AG04450 (cell line): ENCODE results near the gene CCDC184. TPM values are rescaled to one million over a fixed set of nuclear protein-coding genes. Genes with fewer than 3 reads are reported as not detected.

ENCODE experiments used
- CTCF ChIA-PET: fragments of 300-600, 350-600 bp; formaldehyde crosslinking; extraction: SDS; loops from one replicate; lab custom pipeline; 2022; ENCODE audit warnings: antibody characterized with exemption, inconsistent platforms; lab: Charles Lee
- POLR2A ChIA-PET: fragments of 350-600 bp; formaldehyde crosslinking; extraction: SDS; loops from one replicate; lab custom pipeline; 2021; ENCODE audit warnings: antibody characterized with exemption, inconsistent platforms; lab: Yijun Ruan, JAX
- DNase-seq: peaks from one replicate; pipeline ENCODE4 v3.0.0-alpha.2; 2011; ENCODE audit warnings: low read depth, low spot score
- H3K27ac ChIP-seq: one replicate; pipeline ENCODE4 v1.5.1; 2012; ENCODE audit warnings: low read depth, low read length, control low read depth
- H3K27me3 ChIP-seq: one replicate; pipeline ENCODE4 v1.6.0; 2012; ENCODE audit warnings: low read length; ENCODE audit not compliant: control insufficient read depth, insufficient read depth
- H3K4me3 ChIP-seq: 2 replicates; pipeline ENCODE4 v1.5.1; 2011; ENCODE audit warnings: mild to moderate bottlenecking, low read depth, low read length, control low read depth
- H3K9me3 ChIP-seq: 2 replicates; pipeline ENCODE4 v1.5.1; 2012; ENCODE audit warnings: low read length; ENCODE audit not compliant: control insufficient read depth, insufficient read depth
- polyA plus RNA-seq: library from polyadenylated mRNA; depleted of rRNA; stranded (reverse); fragments of >200 nt; gene quantifications from 2 replicates; pipeline ENCODE4 v1.2.3, GENCODE V29; 2011
- TF ChIP-seq, protein P1 (sequence below): IDR thresholded peaks from 2 replicates; pipeline ENCODE4 v1.5.1; 2011; ENCODE audit warnings: low read depth, low read length, control low read depth, inconsistent platforms

Gene CCDC184
- polyA plus RNA-seq, 1 experiment: 0.24 TPM

GRCh38 chr12:48183876-48184548 lies 568 bp downstream of the CCDC184 start:
- no peak for DNase-seq
- Histone ChIP-seq H3K27me3 (peaks cover 58% of the 10 kb centered on the region), H3K4me3 (peak overlapping the region; percentile 76), H3K9me3 (peaks cover 5% of the 10 kb centered on the region; the same call in 1 of the 2 replicates), H3K27ac (no peak overlapping the region)
- ChIA-PET POLR2A (interaction anchor here (0.7 to 1.3 kb wide), 2 partner anchors 10 to 16 kb away, joined by 3 read pairs; no protein-coding TSS in a partner anchor), CTCF (interaction anchor here (0.6 to 1.4 kb wide), 4 partner anchors 13 to 434 kb away, joined by 3 to 8 read pairs (median 4); no protein-coding TSS in a partner anchor)
- TF ChIP-seq, protein P1, sequence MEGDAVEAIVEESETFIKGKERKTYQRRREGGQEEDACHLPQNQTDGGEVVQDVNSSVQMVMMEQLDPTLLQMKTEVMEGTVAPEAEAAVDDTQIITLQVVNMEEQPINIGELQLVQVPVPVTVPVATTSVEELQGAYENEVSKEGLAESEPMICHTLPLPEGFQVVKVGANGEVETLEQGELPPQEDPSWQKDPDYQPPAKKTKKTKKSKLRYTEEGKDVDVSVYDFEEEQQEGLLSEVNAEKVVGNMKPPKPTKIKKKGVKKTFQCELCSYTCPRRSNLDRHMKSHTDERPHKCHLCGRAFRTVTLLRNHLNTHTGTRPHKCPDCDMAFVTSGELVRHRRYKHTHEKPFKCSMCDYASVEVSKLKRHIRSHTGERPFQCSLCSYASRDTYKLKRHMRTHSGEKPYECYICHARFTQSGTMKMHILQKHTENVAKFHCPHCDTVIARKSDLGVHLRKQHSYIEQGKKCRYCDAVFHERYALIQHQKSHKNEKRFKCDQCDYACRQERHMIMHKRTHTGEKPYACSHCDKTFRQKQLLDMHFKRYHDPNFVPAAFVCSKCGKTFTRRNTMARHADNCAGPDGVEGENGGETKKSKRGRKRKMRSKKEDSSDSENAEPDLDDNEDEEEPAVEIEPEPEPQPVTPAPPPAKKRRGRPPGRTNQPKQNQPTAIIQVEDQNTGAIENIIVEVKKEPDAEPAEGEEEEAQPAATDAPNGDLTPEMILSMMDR: no peak

DNA sequence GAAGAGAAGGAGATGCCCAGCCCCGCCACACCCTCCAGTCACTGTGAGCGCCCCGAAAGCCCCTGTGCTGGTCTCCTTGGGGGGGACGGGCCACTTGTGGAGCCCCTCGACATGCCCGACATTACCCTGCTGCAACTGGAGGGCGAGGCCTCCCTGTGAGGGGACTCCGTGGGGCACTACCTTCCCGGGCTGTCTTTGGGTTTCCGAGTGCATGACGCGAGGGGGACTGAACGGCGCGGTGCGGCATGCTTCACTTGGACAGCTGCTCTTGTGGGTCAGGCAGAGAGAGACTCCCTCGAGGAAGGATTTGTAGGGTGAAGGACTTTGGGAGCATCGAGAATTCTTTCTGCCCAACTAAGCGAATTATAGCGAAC lies 1.1 kb downstream of the CCDC184 start:
- TF ChIP-seq, protein P1: no peak
- peaks cover 53% of the 10 kb centered on the region for H3K27me3 ChIP-seq
- no peak overlapping the region for H3K4me3 ChIP-seq
- ChIA-PET CTCF (interaction anchor here (0.6 kb wide), 1 partner anchor 345 kb away, joined by 3 read pairs; no protein-coding TSS in a partner anchor), POLR2A (no interaction called here)
- H3K27ac ChIP-seq: no peak overlapping the region
- no peak for DNase-seq
- peaks cover 5% of the 10 kb centered on the region; the same call in 1 of the 2 replicates for H3K9me3 ChIP-seq

- TF ChIP-seq, protein P1: no peak
- no peak overlapping the region for H3K27ac ChIP-seq
- peaks cover 45% of the 10 kb centered on the region for H3K27me3 ChIP-seq
- CTCF ChIA-PET: interaction anchor here (0.6 to 1.4 kb wide), 3 partner anchors 12 to 480 kb away, joined by 3 to 4 read pairs (median 4); no protein-coding TSS in a partner anchor
- peaks cover 5% of the 10 kb centered on the region; the same call in 1 of the 2 replicates for H3K9me3 ChIP-seq
- no peak overlapping the region for H3K4me3 ChIP-seq
- POLR2A ChIA-PET: no interaction called here
- no peak for DNase-seq
Observed at GRCh38 chr12:48185181-48185919, 1.9 kb downstream of the CCDC184 start.

GRCh38 chr12:48187916-48188695 lies 4.7 kb downstream of the CCDC184 start:
- Histone ChIP-seq H3K27me3 (peaks cover 37% of the 10 kb centered on the region), H3K9me3 (peaks cover 5% of the 10 kb centered on the region; the same call in 1 of the 2 replicates), H3K4me3 (no peak overlapping the region), H3K27ac (no peak overlapping the region)
- POLR2A ChIA-PET: no interaction called here
- CTCF ChIA-PET: interaction anchor here (1.0 to 3.6 kb wide), 9 partner anchors 8 to 113 kb away, joined by 3 to 58 read pairs (median 6); partner anchors contain the start of gene ASB8
- TF ChIP-seq, protein P1: no peak
- no peak for DNase-seq
